Subcutaneous adipose tissue (tissue), 4 donors: ENCODE data around the gene SERPIND1. TPM values are rescaled to one million over a fixed set of nuclear protein-coding genes. Genes with fewer than 3 reads are reported as not detected.

Experiments used
- CTCF ChIP-seq: fragments of 450-650 bp; IDR thresholded peaks from one replicate; pipeline ENCODE4 v1.5.1; 2016; ENCODE audit warnings: low read depth, mild to moderate bottlenecking, control low read depth, antibody characterized with exemption, moderate library complexity
- total RNA-seq, 4 donors: library from RNA; depleted of rRNA; stranded (reverse); fragments of >200 nt; gene quantifications; one replicate each; pipeline ENCODE4 v1.1.0, GENCODE V29; 2016

SERPIND1 gene
- total RNA-seq, 4 donors from 2014 or later, result 0.22 TPM; not detected in 3

GRCh38 chr22:20745119-20745518, 28.8 kb upstream of the SERPIND1 start:
- TF ChIP-seq CTCF, result no peak

DNA sequence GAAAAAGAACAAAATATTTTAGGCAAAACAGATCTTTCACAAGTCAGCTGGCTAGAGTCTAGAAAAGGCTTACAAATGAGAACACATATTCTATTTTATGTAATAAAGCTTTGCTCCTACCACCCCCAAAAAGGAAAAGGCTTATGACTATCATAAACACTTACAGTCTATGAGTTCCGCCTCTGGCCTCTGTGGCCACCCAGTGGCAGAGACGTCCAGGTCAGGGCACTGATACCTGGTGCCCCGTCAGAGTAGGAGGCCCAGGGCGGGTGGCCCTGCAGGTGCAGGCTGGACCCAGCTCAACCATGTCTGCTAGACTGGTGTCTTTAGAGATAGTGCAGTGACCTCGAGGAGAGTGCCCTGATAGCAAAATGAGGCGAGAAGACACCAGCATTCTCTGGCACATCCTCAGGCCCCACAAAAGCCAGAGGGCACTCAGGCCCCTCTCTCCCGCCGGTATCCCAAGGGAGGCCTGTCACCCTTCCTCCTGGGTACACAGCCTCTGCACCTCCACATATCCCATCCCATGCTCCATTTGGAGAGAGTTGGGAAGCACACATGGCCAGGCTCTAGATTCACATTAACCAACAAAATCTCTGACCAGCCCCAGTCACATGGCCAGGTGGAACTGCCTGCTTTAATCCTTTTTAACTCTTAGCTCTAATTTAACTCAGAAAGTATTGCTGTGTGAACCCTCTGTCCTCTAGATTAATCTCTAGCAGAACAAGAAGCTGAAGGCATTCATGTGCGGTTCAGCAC, 27.3 kb upstream of the SERPIND1 start:
- TF ChIP-seq CTCF, result no peak

DNA sequence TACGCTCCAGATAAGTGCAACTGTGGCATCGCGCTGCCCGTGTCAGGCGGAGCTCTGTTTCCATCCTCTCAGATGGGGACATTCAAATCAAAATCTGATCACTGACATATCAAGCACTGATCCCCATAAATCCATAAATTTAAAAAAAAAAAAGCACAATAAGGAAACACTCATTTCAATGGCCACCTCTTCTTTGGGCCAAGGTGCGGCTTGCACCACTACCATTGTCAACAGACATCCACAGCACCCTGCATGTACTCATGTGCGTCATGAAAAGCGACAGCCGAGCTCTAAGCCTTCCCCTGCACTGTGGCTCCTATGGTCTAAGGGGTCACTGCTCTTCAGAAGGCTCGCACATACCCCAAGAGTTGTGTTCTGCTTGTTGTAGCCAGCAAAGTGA, 26.7 kb upstream of the SERPIND1 start:
- TF ChIP-seq CTCF, result no peak

DNA sequence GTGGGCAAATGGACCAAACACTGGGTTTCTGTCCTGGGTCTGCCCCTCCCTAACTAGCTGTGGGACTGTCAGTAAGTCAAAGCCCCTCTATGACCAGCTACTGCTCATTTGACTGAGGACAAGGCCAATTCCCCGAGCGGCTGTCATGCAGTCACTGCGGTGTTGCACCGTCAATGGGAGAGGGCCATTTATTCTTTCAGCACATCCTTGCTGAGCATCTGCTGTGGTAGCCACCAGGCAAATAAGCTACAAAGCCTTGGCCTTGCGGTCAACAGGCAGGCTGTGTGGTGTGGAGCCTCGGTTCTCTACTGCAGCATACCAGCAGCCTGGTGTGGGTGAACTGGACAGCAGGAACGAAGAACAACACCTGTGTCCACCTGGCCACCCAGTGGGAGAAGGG, 25.8 kb upstream of the SERPIND1 start:
- TF ChIP-seq CTCF, result no peak

- no peak for TF ChIP-seq CTCF
Measured at GRCh38 chr22:20748731-20749428, 25.0 kb upstream of the SERPIND1 start.

- no peak for TF ChIP-seq CTCF
Measured at GRCh38 chr22:20749453-20749852, 24.5 kb upstream of the SERPIND1 start.

GRCh38 chr22:20750461-20751184, 23.3 kb upstream of the SERPIND1 start:
- TF ChIP-seq CTCF, result no peak
